DMS53 treated with DMSO at 0.1 percent for 48 hours (cell line): ENCODE measurements around the gene HDC.

Source experiments
- DNase-seq: peaks from one replicate; lab custom pipeline; 2025; ENCODE audit not compliant: unreplicated experiment; lab: John Stamatoyannopoulos, UW

Gene HDC

DNA sequence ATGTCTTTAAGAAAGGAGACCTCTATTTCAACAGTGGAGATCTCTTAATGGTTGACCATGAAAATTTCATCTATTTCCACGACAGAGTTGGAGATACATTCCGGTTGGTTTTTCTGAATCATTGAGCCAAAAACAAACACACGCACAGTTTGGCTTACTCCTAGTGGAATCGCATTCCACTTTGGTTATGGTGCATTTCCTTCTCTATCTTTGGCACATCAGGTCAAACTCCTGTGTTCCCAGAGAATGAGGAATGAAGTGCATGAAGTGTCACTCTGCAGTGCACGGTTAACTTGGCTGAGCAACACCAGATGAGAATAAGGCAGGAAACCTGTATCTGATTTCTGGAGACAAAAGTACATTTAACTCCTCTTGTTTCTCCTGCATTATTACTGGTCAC, 38.5 kb downstream of the HDC start:
- no peak for DNase-seq

DNA sequence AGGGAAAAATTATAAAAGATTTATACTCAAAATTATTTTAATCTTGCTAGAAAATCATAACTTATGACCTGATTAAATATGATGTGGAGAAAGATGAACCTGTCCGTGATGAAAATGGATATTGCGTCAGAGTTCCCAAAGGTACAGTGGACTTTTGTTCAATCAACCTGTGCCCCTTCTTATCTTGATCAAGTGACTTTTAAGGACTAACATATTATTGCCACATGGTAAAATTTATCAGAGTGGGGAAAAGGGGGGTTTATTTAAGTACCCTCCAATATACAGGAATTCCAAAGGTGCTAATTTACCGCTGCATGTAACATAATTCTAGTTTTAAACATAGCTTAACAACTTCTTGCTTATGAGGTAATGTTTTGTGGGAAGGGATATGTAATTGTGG, 39.6 kb downstream of the HDC start:
- DNase-seq, result no peak

DNA sequence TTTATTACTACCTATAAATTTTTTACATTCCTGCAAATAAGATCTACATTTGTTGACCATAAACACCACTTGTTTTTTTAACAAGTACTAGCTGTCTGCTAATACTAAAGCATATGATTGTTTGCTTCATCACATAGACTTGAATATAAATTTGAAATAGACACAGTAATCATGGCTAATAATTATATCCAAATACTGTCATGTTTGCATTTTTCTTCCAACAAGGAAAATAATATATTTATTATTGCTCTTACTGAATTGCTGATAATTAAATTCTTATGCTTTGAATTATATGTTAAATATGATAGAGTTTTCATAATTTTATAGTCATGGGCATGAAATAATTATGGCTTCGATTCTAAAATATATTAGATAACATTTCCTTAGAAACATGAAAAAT, 40.5 kb downstream of the HDC start:
- no peak for DNase-seq

DNA sequence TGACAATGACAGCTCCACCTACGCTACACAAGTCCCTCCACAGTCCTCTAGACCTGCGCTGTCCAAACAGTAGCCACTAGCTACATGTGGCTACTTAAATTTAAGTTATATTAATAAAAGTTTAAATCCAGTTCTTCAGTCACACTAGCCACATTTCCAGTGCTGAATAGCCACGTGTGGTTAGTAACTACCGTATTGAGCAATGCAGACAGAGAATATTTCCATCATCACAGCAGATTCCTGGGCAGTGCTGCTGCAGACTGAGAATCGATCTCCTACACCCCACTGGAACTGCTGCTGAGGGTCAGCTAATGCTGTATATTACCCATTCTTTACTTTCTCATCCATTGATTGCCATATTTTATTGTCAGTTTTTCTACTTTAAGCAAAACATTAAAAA, 40.9 kb downstream of the HDC start:
- DNase-seq, result no peak

DNA sequence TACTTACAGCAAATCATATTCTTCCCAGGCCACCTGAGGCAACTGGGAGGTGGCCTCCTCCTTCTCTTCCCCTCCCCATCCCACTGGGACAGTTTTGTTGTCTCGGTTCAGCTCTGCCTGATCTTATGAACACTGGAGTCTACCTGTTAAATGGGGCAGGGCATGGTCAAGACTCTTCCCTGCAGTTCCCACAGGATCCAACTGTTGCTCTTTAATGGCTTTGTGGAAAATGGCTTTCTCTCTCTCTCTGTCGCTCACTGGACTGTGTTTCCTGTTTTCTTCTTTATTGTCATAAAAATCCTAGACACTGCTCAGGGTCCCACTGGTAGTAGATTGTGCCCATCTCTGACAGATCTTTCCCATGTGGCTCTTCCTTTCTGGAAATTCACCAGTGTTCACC, 43.3 kb downstream of the HDC start:
- no peak for DNase-seq

DNA sequence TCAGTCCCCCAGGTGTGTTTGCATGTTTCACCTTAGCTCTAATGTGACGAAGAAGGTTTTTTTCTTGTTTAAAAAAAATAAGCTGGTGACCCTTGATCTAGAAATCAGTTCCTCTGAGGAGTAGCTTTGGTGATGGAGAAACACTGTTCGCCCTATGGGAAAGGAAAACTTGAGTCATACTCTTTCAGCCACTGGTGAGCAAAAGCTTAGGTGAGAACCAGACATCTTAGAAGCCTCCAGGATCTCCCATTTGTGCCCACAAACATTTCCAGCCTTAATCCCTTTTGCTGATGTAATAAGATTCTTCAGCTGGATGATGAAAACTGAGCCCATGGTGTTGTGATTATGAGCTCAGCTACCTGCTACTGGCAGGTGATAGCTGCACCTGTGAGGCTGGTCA, 45.7 kb downstream of the HDC start:
- DNase-seq, result peak; percentile 19

DNA sequence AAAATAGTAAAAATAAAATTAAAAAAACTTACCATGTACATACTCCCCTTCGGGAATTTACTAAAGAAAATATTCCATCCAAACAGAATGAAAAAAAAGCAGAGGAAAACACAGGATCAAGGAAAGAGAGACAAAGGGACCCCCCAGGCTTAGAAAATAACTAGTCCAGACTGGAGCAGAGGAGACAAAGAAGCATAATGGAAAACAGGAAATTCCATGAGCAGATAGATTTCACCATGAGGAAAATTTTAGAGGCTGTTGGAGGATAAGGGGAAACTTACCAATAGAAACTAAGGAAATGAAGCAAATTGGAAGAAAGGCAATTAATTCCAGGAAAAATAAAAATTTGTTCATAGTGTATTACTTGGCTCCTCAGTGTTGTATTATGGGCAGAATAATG, 46.8 kb downstream of the HDC start:
- no peak for DNase-seq

DNA sequence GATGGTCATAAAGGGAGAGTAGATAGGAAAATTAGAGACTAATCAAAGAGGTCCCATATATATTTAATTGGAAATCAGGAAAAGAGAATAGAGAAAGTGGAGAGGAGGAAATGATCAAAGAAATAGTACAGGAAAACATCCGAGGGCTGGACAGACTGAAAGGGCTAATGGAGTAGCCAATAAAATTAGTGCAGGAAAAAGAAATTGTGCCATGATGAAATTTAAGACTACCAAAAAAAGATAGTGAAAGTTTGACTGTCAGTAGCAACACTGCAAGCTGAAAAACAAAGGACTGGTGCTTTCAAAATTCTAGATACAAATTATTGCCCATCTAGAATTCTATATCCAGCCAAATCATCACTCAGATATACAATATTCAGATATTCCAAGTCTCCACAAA, 47.2 kb downstream of the HDC start:
- DNase-seq, result no peak

DNA sequence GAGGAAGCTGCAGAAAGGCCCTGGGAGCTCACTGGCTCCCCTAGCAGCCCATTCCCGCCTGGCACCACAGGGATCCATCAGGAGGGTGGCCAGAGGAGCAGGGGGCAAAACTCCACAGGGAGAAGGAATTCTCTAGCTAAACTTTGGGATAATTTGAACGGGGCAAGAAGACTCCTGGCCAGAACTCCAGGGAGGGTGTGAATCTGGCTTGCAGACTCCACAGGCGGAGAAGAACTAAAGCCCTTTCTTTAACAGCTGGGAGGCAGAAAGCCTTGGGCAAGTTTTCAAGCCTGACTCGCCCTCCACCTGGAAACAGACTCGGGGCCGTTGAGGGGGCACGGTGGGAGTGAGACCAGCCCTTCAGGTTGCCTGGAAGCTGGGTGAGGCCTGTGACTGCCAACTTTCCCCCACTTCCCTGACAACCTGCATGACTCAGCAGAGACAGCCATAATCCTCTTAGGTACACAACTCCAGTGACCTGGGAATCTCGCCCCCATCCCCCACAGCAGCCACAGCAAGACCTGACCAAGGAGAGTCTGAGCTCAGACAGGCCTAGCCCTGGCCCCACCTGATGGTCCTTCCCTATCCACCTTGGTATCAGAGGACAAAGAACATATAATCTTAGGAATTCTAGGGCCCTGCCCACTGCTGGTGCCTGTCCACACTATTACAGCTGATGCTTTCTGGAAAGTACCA, 54.9 kb downstream of the HDC start:
- peak; percentile 11 for DNase-seq

DNA sequence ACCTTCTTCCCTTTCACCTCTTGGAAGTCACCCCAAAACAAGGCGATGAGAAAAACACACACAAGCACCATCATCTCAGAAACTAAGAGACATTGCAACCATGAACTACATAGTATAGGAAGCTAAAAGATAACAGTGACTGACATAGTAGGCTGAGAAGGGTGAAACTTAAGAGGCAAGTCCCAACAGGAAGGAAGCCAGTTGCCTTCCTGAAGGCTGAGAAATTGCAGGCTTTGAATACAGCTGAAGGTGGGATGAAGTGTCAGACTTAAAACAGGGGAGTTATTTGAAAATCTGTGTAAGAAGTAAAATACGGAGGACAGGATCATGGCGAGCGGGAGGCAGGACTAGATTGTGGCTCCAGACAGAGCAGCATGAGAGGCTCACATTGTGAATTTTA, 55.7 kb downstream of the HDC start:
- peak; percentile 9 for DNase-seq

DNA sequence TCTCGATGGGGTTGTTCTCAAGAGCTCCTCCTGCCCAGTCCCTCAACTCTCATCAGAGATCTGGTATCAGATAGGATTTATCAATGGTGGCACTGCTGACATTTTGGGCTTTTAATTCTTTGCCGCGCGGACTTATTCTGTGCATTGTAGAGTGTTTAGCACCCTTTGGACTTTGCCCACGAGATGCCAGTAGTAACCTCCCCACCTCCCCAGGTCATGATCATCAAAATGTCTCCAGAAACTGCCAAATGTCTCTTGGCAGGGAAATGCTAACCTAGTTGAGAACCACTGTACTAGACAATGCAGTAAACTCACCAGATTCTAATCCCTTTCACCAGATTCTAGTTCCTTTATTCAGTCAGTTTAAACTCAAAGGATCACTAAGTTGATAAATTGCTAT, 59.5 kb downstream of the HDC start:
- no peak for DNase-seq

DNA sequence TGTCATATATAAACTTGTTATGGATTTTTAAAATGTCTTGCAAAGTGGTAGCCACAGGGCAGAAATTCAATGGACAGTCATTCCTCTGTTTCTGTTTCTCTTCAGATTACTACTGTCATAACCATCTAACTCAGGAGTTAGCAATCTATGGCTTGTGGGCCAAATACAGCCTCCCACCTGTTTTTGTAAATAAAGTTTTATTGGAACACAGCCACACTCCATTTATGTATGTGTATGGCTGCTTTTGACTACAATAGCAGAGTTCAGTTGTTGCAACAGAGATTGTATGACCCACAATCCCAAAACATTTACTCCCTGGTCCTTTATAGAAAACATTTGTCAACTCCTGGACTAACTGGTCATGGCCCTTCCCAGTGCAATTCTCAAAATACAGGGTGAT, 63.5 kb downstream of the HDC start:
- DNase-seq, result no peak

DNA sequence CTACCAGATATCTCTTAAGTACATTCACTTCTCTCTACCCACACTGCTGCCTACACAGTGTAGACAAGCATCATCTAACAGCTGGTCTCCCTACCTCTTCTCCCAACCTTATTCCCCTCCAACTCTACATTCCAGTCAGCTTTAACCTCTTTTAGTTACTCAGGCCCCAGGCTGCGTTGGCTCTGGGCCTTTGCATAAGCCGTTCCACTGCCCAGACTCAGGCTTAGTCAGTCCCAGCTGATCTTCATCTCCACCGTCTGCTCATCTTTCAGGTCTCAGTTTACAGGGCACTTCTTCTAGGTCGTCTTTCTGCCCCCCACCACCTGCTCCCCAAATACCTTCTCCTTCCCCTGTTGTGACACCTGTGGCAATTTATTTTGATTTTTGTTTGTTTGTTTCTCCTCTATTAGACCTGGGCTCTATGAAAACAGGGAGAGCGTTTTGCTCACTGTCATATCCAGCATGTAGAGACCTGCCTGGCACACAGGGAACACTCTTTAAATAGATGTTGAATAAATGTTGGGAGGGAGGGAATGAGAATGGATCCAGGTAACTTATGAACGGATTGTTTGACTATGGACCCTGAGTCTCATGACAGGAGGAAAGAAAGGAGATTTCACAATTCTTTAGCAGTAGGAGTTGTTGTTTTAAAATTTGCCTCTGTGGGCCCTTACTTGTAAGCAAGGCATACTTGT, 72.5 kb downstream of the HDC start:
- DNase-seq, result no peak

DNA sequence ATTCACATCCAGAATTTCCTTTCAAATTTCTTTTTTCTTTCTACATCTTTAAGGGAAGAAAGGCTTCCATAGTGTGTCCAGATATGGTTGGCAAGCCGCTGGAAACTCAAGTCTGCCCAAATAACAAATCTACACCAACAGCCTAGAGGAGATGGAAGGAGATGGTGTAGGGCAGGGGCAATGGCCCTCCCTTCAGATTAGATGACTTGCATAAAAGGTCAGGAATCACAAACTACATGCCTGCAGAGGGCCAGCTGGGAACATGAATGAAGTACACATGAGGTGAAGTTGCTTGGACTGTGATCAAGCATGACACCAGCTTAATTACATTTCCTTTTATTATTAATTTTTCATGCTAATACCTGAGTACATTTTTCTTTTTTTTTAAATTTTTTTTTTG, 73.4 kb downstream of the HDC start:
- no peak for DNase-seq
